B cell (primary cell): ENCODE results near the gene TAMALIN. TPM values are rescaled to one million over a fixed set of nuclear protein-coding genes. Genes with fewer than 3 reads are reported as not detected.

ENCODE experiments used
- ATAC-seq: fragments of 200-7000 bp; cut with Tn5 transposase; one replicate; pipeline ENCODE4 v1.10.0; 2021; ENCODE audit warnings: low read depth, mild to moderate bottlenecking, moderate number of reproducible peaks, moderate library complexity
- CTCF ChIA-PET: fragments of 350-600 bp; sonication (Branson Sonifier 250); formaldehyde crosslinking; loops from one replicate; lab custom pipeline; 2021; ENCODE audit warnings: antibody characterized with exemption, inconsistent platforms; lab: Charles Lee
- POLR2A ChIA-PET: fragments of 350-600 bp; sonication (Branson Sonifier 250); formaldehyde crosslinking; loops from one replicate; lab custom pipeline; 2021; ENCODE audit warnings: antibody characterized with exemption; lab: Charles Lee
- DNase-seq: peaks from one replicate; pipeline ENCODE4 v3.0.0; 2013
- H2AFZ ChIP-seq: 2 replicates; pipeline ENCODE4 v1.6.1; 2012; ENCODE audit warnings: mild to moderate bottlenecking, low read depth, low read length; ENCODE audit not compliant: insufficient read depth, poor library complexity, severe bottlenecking
- H3K27ac ChIP-seq, 2 donors: 1 replicate in 1 of 2; 2 replicates in 1 of 2; pipeline ENCODE4 v1.5.1; 2012 to 2013; ENCODE audit warnings: low read length in 2 of 2, mild to moderate bottlenecking in 2 of 2, moderate library complexity in 1 of 2
- H3K27me3 ChIP-seq, 4 experiments: fragments of 200-600 bp in 1 of 4; sonication (generic) in 1 of 4; replicated peaks in 1 of 4; 1 replicate in 2 of 4; 2 replicates in 2 of 4; pipeline versions ENCODE4 v1.6.1 to v1.7.0; 2013 to 2016; ENCODE audit warnings: low read length in 3 of 4, mild to moderate bottlenecking in 2 of 4, mixed read lengths in 1 of 4, moderate library complexity in 1 of 4; ENCODE audit not compliant: insufficient read depth in 4 of 4, control insufficient read depth in 3 of 4; ENCODE audit errors: control extremely low read depth in 1 of 4
- H3K36me3 ChIP-seq, 2 experiments: replicated peaks in 1 of 2; 1 replicate in 1 of 2; 2 replicates in 1 of 2; pipeline versions ENCODE4 v1.6.1 to v1.7.1; 2013; ENCODE audit warnings: low read length in 1 of 2; ENCODE audit not compliant: insufficient read depth in 2 of 2, control insufficient read depth in 1 of 2; ENCODE audit errors: control extremely low read depth in 1 of 2, extremely low read depth in 1 of 2
- H3K4me1 ChIP-seq, 2 donors: fragments of 200-600 bp in 1 of 2; sonication (generic) in 1 of 2; 1 replicate in 1 of 2; 2 replicates in 1 of 2; pipeline versions ENCODE4 v1.5.1 to v1.6.1; 2013 to 2017; ENCODE audit warnings: low read length in 2 of 2; ENCODE audit not compliant: control insufficient read depth in 2 of 2, insufficient read depth in 2 of 2
- H3K4me2 ChIP-seq: replicated peaks from 2 replicates; pipeline ENCODE3; 2012; ENCODE audit warnings: mild to moderate bottlenecking, low read depth, low read length; ENCODE audit not compliant: poor library complexity, severe bottlenecking
- H3K4me3 ChIP-seq, 5 experiments: fragments of 200-600 bp in 1 of 5; sonication (generic) in 1 of 5; 1 replicate in 3 of 5; 2 replicates in 2 of 5; pipeline versions ENCODE4 v1.5.1 to v1.7.0; 2011 to 2016; ENCODE audit warnings: low read length in 4 of 5, mild to moderate bottlenecking in 4 of 5, low read depth in 2 of 5, control low read depth in 1 of 5, moderate library complexity in 1 of 5; ENCODE audit not compliant: insufficient read depth in 1 of 5; ENCODE audit errors: control extremely low read depth in 1 of 5, extremely low read depth in 1 of 5
- H3K79me2 ChIP-seq: fragments of 200-600 bp; sonication (generic); one replicate; pipeline ENCODE4 v1.6.0; 2016; ENCODE audit warnings: low read length; ENCODE audit not compliant: control insufficient read depth, insufficient read depth
- H3K9ac ChIP-seq: fragments of 200-600 bp; sonication (generic); 2 replicates; pipeline ENCODE4 v1.6.1; 2017; ENCODE audit warnings: mild to moderate bottlenecking, low read length, moderate library complexity
- H3K9me3 ChIP-seq, 3 donors: one replicate each; pipeline versions ENCODE4 v1.6.1 to v1.7.1; 2013; ENCODE audit warnings: low read length in 2 of 3; ENCODE audit not compliant: control insufficient read depth in 2 of 3, insufficient read depth in 1 of 3; ENCODE audit errors: control extremely low read depth in 1 of 3
- H4K20me1 ChIP-seq: 2 replicates; pipeline ENCODE4 v1.6.0; 2012; ENCODE audit warnings: mild to moderate bottlenecking, low read length; ENCODE audit not compliant: insufficient read depth, control insufficient read depth, poor library complexity, severe bottlenecking
- H3K27ac Mint-ChIP-seq: one replicate; pipeline ENCODE4 v1.8.0; 2021; ENCODE audit warnings: mixed read lengths
- H3K27me3 Mint-ChIP-seq: one replicate; pipeline ENCODE4 v1.8.0; 2021; ENCODE audit warnings: mixed read lengths
- H3K4me1 Mint-ChIP-seq: one replicate; pipeline ENCODE4 v1.8.0; 2021; ENCODE audit warnings: mixed read lengths
- H3K4me3 Mint-ChIP-seq: one replicate; pipeline ENCODE4 v1.8.0; 2021; ENCODE audit warnings: mixed read lengths
- H3K9me3 Mint-ChIP-seq: one replicate; pipeline ENCODE4 v1.8.0; 2022; ENCODE audit warnings: mixed read lengths; ENCODE audit not compliant: insufficient read depth
- CTCF ChIP-seq: fragments of 200-600 bp; IDR thresholded peaks from one replicate; pipeline ENCODE4 v1.8.0; 2022; ENCODE audit warnings: antibody characterized with exemption, mild to moderate bottlenecking
- EZH2 ChIP-seq: IDR thresholded peaks from 2 replicates; pipeline ENCODE4 v1.6.1; 2012; ENCODE audit warnings: borderline replicate concordance, low read depth, mild to moderate bottlenecking, moderate library complexity, low read length; ENCODE audit not compliant: insufficient read depth, poor library complexity, severe bottlenecking
- WGBS: methylation state at CpG from one replicate; pipeline ENCODE4 v1.1.5; 2013; ENCODE audit warnings: missing lambda C conversion rate; ENCODE audit not compliant: insufficient coverage; 5-methylcytosine and 5-hydroxymethylcytosine counted together
- intact Hi-C: fragments of 100-400 bp; cut with micrococcal nuclease; formaldehyde crosslinking; loops from one replicate; pipeline ENCODE4 v1.10.0; 2022
- polyA plus RNA-seq: library from polyadenylated mRNA; depleted of rRNA; stranded (reverse); fragments of >200 nt; gene quantifications from 2 replicates; pipeline ENCODE4 v1.2.3, GENCODE V29; 2012
- total RNA-seq, 2 donors: library from RNA; stranded (reverse); fragments of 120-200 nt in 1 of 2; gene quantifications; 1 replicate in 1 of 2; 2 replicates in 1 of 2; pipeline versions ENCODE4 v1.2.3 to v1.2.4, GENCODE V29; 2013 to 2022

Gene TAMALIN
- total and polyA plus RNA-seq, 2 donors (not counting 1 experiment from before 2014, with no cell fraction given): 139 to 151 TPM

- peaks cover 35 to 56% of the 10 kb centered on the region in 2 donors for H3K4me1 ChIP-seq
- intact Hi-C loops: loop anchor here (1.0 kb wide), 1 partner anchor 17 kb away; the partner anchor contains the start of gene TAMALIN
- Mint-ChIP-seq H3K4me3 (peak overlapping the region; percentile 88), H3K4me1 (peaks cover 52% of the 10 kb centered on the region), H3K27me3 (no peaks in the 10 kb centered on the region), H3K27ac (peak overlapping the region; percentile 56), H3K9me3 (no peaks in the 10 kb centered on the region)
- H3K79me2 ChIP-seq: no peaks in the 10 kb centered on the region
- no peaks in the 10 kb centered on the region for H4K20me1 ChIP-seq
- DNase-seq: no peak
- no peak for TF ChIP-seq CTCF
- no peak for TF ChIP-seq EZH2
- no peaks in the 10 kb centered on the region for H3K9me3 ChIP-seq
- peak overlapping the region; percentile 100 for H3K4me2 ChIP-seq
- peak overlapping the region; percentile 71 for H2AFZ ChIP-seq
- ChIA-PET CTCF (interaction anchor here (1.2 to 32.6 kb wide), 11 partner anchors 9 to 101 kb away, joined by 3 to 1315 read pairs (median 19); partner anchors contain the start of genes ATG101, NR4A1, SMIM41 and TAMALIN), POLR2A (interaction anchor here (0.7 to 4.8 kb wide), 8 partner anchors 10 to 47 kb away, joined by 3 to 28 read pairs (median 6); partner anchors contain the start of genes ATG101 and TAMALIN)
- H3K4me3 ChIP-seq: peak overlapping the region in 4 of 5 experiments; percentile 53 to 77 (median 60)
- peak overlapping the region; percentile 74 for H3K9ac ChIP-seq
- H3K27me3 ChIP-seq: no peaks in the 10 kb centered on the region
- 6% methylated on average over 13 of the region's 14 CpGs for WGBS
- peak overlapping the region in 1 of 2 donors; percentile 31 for H3K27ac ChIP-seq
- H3K36me3 ChIP-seq: no peaks in the 10 kb centered on the region
- peak; percentile 4 for ATAC-seq
Observed at GRCh38 chr12:52022841-52023181, 16.1 kb downstream of the TAMALIN start.
